ENCODE results near the gene FYN.

Gene FYN

DNA sequence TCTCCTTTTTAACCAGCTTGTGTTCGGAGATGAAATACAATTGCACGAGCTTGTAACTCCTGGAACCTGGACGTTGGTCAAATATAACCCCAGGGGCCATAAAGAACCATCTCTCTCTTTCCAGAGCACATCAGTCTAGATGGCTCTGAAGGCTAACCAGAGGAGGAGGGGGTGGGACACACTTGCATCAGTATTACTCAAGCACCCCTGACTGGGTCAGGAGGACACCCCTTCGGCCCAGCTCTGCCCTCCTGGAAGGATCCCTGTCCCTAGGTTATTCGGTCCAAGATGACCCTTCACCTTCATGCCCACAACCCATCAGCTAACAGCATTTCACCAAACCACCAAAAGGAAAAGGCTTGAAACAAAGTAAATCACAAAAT lies 67.1 kb downstream of the FYN start:
- no peak for TF ChIP-seq EZH2phosphoT487 (conservative IDR thresholded peaks at IDR 0.05; ENCODE audit: low read length)
- TF ChIP-seq, protein P1, sequence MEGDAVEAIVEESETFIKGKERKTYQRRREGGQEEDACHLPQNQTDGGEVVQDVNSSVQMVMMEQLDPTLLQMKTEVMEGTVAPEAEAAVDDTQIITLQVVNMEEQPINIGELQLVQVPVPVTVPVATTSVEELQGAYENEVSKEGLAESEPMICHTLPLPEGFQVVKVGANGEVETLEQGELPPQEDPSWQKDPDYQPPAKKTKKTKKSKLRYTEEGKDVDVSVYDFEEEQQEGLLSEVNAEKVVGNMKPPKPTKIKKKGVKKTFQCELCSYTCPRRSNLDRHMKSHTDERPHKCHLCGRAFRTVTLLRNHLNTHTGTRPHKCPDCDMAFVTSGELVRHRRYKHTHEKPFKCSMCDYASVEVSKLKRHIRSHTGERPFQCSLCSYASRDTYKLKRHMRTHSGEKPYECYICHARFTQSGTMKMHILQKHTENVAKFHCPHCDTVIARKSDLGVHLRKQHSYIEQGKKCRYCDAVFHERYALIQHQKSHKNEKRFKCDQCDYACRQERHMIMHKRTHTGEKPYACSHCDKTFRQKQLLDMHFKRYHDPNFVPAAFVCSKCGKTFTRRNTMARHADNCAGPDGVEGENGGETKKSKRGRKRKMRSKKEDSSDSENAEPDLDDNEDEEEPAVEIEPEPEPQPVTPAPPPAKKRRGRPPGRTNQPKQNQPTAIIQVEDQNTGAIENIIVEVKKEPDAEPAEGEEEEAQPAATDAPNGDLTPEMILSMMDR (IDR thresholded peaks at IDR 0.05; ENCODE audit: insufficient read depth, low read length, poor library complexity, severe bottlenecking), result no peak
- Histone ChIP-seq H3F3A (ENCODE audit: insufficient read depth) (no peaks in the 10 kb centered on the region), H3K79me2 (ENCODE audit: insufficient read depth, low read length) (no peaks in the 10 kb centered on the region), H3K9me3 (ENCODE audit: insufficient read depth, low read length) (no peaks in the 10 kb centered on the region), H3K9me2 (replicated peaks; ENCODE audit: insufficient read depth, low read length) (no peaks in the 10 kb centered on the region), H3K27me3 (ENCODE audit: low read length) (no peaks in the 10 kb centered on the region), H3K4me2 (ENCODE audit: low read depth, low read length, poor library complexity, severe bottlenecking) (no peak overlapping the region), H3K9ac (ENCODE audit: low read length) (no peak overlapping the region), H3K27ac (ENCODE audit: low read depth, low read length) (no peak overlapping the region), H4K20me1 (ENCODE audit: low read depth, low read length) (no peaks in the 10 kb centered on the region), H3K4me3 (ENCODE audit: insufficient read depth, low read length, poor library complexity, severe bottlenecking) (no peak overlapping the region), H3K36me3 (ENCODE audit: low read length) (no peaks in the 10 kb centered on the region), H2AFZ (ENCODE audit: low read depth, low read length, severe bottlenecking) (no peak overlapping the region)

GRCh38 chr6:111805511-111806164 lies 67.6 kb downstream of the FYN start:
- H3K79me2 ChIP-seq (ENCODE audit: insufficient read depth, low read length), result no peaks in the 10 kb centered on the region
- no peaks in the 10 kb centered on the region for H3F3A ChIP-seq (ENCODE audit: insufficient read depth)
- no peaks in the 10 kb centered on the region for H4K20me1 ChIP-seq (ENCODE audit: low read depth, low read length)
- H3K4me2 ChIP-seq (ENCODE audit: low read depth, low read length, poor library complexity, severe bottlenecking), result no peak overlapping the region
- TF ChIP-seq, protein P1 (IDR thresholded peaks at IDR 0.05; ENCODE audit: insufficient read depth, low read length, poor library complexity, severe bottlenecking), result no peak
- TF ChIP-seq EZH2phosphoT487 (conservative IDR thresholded peaks at IDR 0.05; ENCODE audit: low read length), result no peak
- H2AFZ ChIP-seq (ENCODE audit: low read depth, low read length, severe bottlenecking), result no peak overlapping the region
- no peak overlapping the region for H3K27ac ChIP-seq (ENCODE audit: low read depth, low read length)
- H3K9ac ChIP-seq (ENCODE audit: low read length), result no peak overlapping the region
- no peak overlapping the region for H3K4me3 ChIP-seq (ENCODE audit: insufficient read depth, low read length, poor library complexity, severe bottlenecking)
- no peaks in the 10 kb centered on the region for H3K9me3 ChIP-seq (ENCODE audit: insufficient read depth, low read length)
- no peaks in the 10 kb centered on the region for H3K36me3 ChIP-seq (ENCODE audit: low read length)
- H3K27me3 ChIP-seq (ENCODE audit: low read length), result no peaks in the 10 kb centered on the region
- H3K9me2 ChIP-seq (replicated peaks; ENCODE audit: insufficient read depth, low read length), result no peaks in the 10 kb centered on the region

DNA sequence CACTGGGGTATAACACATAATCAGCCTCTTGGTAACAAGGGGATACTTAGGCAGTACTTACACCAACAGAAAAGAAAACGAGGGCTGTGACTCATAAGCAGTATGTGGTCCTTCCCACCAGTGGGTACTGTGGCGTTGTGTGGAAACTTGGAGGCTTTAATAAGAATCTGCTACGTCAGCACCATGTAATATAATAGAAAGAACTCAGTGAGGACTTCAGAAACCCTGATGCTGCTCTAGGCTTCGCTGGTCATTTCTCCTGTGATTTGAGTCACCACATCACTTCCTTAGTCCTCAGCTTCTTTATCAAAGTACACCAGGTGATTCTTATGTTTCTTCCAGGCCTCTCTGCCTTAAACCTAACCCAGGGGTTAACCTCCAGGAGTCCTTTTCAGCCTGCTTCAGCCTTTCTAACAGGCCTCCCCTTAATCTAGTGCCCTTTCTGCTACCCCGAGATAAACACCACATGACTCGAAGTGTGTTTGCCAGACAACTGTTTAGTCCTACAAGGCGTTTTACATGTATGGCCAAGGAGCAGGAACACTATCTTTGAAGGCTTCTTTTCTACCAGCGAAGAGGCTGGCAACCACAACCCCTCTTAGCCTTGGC lies 68.5 kb downstream of the FYN start:
- no peaks in the 10 kb centered on the region for H3K36me3 ChIP-seq (ENCODE audit: low read length)
- no peak for TF ChIP-seq EZH2phosphoT487 (conservative IDR thresholded peaks at IDR 0.05; ENCODE audit: low read length)
- TF ChIP-seq, protein P1 (IDR thresholded peaks at IDR 0.05; ENCODE audit: insufficient read depth, low read length, poor library complexity, severe bottlenecking), result no peak
- H3K9me2 ChIP-seq (replicated peaks; ENCODE audit: insufficient read depth, low read length), result no peaks in the 10 kb centered on the region
- no peaks in the 10 kb centered on the region for H3K9me3 ChIP-seq (ENCODE audit: insufficient read depth, low read length)
- no peaks in the 10 kb centered on the region for H4K20me1 ChIP-seq (ENCODE audit: low read depth, low read length)
- no peak overlapping the region for H3K27ac ChIP-seq (ENCODE audit: low read depth, low read length)
- H3K79me2 ChIP-seq (ENCODE audit: insufficient read depth, low read length), result no peaks in the 10 kb centered on the region
- no peak overlapping the region for H3K9ac ChIP-seq (ENCODE audit: low read length)
- no peaks in the 10 kb centered on the region for H3F3A ChIP-seq (ENCODE audit: insufficient read depth)
- H3K4me2 ChIP-seq (ENCODE audit: low read depth, low read length, poor library complexity, severe bottlenecking), result no peak overlapping the region
- H3K27me3 ChIP-seq (ENCODE audit: low read length), result no peaks in the 10 kb centered on the region
- no peak overlapping the region for H2AFZ ChIP-seq (ENCODE audit: low read depth, low read length, severe bottlenecking)
- H3K4me3 ChIP-seq (ENCODE audit: insufficient read depth, low read length, poor library complexity, severe bottlenecking), result no peak overlapping the region

Measured in SU-DHL-6 (cell line).